Epithelial cell of esophagus (primary cell): ENCODE results near the gene DZIP3.

Source experiments
- DNase-seq: peaks from one replicate; pipeline ENCODE4 v3.0.0; 2010; ENCODE audit warnings: low read depth
- H3K4me3 ChIP-seq: 2 replicates; pipeline ENCODE4 v1.5.1; 2011; ENCODE audit warnings: mild to moderate bottlenecking, low read length, control low read depth
- CTCF ChIP-seq: IDR thresholded peaks from 2 replicates; pipeline ENCODE4 v1.5.1; 2011; ENCODE audit warnings: low read depth, mild to moderate bottlenecking, low read length, control low read depth, inconsistent platforms; ENCODE audit not compliant: insufficient read depth; ENCODE audit errors: missing control alignments

The DZIP3 gene

GRCh38 chr3:108589081-108589997 is at the start of gene DZIP3, which contains the start of gene CIP2A:
TSS of gene DZIP3 (plus strand) at chr3:108589722. CDS start at chr3:108605407, 15,685 bp downstream.
TSS of gene CIP2A (minus strand) at chr3:108589438. CDS start at chr3:108589375, 63 bp downstream.
- no peak for TF ChIP-seq CTCF
- peak within 1 kb of the TSS; percentile 66 for H3K4me3 ChIP-seq
- peak; percentile 93 for DNase-seq

- TF ChIP-seq CTCF, result no peak
- no peak overlapping the region for H3K4me3 ChIP-seq
- DNase-seq, result no peak
Observed at GRCh38 chr3:108546247-108546646, 43.3 kb upstream of the DZIP3 start.

GRCh38 chr3:108546692-108547091 is 42.8 kb upstream of the DZIP3 start:
- DNase-seq, result no peak
- no peak for TF ChIP-seq CTCF
- no peak overlapping the region for H3K4me3 ChIP-seq

- no peak overlapping the region for H3K4me3 ChIP-seq
- DNase-seq, result peak; percentile 30
- TF ChIP-seq CTCF, result no peak
Observed at GRCh38 chr3:108548304-108548703, 41.2 kb upstream of the DZIP3 start.

- DNase-seq, result no peak
- no peak overlapping the region for H3K4me3 ChIP-seq
- TF ChIP-seq CTCF, result no peak
Observed at GRCh38 chr3:108548886-108549285, 40.6 kb upstream of the DZIP3 start.

GRCh38 chr3:108552267-108553159 is 37.0 kb upstream of the DZIP3 start:
- TF ChIP-seq CTCF, result peak; percentile 35
- peak; percentile 60 for DNase-seq
- no peak overlapping the region for H3K4me3 ChIP-seq
